GM18526 (cell line): ENCODE results near the gene NRXN3.

ENCODE experiments used
- POLR2A ChIP-seq: IDR thresholded peaks from 3 replicates; pipeline ENCODE4 v1.6.1; 2011; ENCODE audit not compliant: insufficient read length; ENCODE audit errors: extremely low read depth

Gene NRXN3

DNA sequence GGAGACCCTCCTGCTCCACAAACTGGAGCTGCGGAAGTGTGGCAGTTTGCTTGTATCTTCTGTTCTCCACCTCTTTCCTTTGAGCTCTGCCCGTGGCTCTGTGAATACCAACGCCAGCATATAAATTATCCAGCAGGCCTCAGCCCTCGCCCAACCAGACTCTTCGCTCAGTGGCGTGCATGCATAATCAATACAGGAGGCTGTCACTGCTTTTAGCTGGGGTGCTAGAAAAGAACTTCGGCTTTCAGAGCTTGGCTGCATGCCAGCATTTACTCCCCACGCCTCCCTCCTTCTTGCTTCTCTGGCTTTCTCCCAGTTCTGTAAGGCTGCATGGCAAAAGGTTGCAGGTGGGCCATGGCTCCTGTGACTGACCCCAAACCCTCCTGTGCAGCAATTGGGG lies 26.9 kb downstream of the NRXN3 start:
- no peak for TF ChIP-seq POLR2A

DNA sequence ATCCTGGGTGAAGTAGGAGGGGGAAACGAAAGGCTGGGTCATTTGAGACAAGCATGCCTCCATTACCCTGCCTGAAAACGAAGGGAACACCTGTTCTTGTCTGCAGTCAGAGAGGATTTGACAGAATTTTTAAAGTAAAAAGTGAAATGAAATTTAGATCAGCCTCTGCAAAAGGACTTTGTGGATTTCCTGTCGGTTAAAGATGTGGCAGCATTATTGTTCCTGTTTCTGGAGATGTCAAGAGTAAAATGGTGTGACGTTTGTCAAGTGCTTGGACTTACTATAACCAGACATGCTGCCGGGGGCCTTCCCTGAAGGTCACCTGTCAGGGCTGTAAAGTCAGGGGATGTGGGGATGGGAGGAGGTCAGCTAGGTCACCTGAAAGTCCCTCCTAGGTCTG lies 32.0 kb downstream of the NRXN3 start:
- TF ChIP-seq POLR2A: no peak

DNA sequence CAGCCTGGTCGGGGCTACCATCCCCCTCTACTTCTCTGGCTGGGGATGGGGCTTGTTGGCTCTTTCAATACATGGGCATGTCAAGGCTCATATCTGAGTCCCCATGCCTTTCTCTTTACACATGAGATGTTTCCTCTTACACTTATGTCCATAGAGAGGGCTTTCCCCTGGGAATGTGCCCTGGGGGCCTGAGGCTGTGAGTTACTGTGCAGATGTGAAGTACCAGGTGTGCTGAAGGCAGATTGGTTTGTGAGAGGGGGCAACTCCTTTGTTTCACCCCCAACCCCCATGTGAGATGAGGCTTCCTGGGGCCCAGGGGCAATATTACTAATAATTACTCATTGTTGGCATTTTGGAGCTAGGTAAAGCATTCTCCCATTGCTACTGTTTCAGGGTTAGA lies 32.8 kb downstream of the NRXN3 start:
- TF ChIP-seq POLR2A: no peak

DNA sequence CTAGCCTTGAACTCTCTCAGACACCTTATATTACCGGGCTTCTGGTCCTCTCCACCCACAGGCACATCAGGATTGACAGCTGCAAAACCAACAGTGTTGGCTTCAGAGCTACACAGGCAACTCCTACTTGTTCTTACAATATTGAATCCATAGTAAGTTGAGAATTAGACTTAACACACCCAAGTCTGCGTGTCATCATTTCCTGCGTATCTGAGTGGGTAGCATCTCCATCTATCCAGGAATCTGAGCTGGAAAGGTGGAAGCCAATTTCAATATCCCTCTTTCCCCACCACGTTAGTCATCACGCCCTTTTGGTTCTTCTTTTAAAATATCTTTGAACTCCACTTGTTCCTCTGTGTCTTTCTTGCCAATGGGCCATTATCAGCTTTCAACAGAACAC lies 37.2 kb downstream of the NRXN3 start:
- TF ChIP-seq POLR2A: no peak

DNA sequence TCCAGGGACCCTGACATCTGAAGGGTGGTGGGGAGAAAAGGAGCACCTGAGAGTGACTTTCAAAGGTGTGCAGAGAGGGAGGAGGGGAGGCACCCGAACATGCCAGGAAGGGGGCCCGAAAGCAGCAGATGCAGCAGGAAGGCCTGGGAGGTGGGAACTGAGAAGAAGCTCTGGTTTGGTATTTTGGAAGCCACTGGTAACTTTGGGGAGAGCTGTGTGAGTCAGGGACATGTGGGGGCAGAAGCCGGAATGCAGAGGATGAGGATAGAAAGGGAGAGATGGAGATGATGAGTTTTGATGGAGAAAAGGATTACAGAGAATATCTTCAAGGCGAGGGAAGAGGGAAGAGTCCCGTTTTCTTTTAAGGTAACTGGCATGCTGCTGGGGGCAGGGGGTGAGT lies 50.1 kb downstream of the NRXN3 start:
- TF ChIP-seq POLR2A: no peak

DNA sequence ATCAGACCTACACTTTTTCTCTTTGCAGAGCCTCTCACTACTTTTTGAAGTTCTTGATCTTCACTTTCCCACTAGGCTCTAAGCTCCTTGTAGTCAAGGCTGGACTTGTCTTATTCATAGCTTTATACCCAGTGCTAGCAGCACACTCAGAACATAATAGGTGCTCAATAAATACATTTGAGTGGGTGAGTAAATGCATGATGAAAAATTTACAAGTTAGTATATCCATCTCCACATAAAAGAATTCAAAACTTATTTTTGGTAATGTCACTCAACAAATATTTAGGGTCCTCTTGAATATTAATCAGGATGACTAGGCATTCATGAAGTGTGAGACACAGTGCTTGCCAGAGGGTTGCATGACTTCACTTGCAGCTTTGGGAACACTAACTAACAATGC lies 52.6 kb downstream of the NRXN3 start:
- TF ChIP-seq POLR2A: no peak

DNA sequence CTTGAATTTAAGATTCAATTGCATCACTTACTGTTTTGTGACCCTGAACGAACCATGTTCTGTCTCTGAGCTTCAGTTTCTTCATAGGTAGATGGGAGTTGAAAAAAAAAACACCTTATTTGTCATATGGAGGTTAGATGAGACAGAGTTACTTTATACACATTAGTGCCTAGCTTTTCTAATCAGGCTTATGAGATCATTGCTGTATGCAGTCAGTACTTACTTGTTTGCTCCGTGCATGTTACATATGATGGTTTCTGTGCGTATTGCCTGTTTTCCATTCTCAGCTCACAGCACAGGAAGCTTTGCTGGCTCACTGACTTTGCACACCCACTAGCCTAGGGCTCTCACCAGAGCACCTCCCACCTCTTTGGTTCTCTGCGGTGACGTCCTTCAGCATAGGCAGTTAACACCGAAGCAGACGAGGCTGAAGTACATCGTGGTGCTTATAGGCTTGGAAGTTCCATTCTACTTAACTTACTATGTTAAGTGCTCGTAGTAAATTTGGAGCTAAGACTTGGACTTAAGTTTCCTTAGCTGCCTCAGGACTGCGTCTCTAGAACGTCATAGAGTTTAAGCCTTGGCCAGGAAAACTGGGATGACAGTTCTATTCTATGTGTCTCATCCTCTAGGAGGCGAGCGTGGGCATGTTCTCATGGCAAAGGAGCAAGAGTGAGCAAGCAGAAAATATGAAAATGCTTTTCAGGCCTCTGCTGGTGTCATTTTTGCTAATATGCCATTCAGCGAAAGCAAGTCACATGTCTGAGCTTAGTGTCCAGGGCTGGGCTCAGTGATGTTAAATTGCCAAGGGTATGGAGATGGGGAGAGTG lies 57.3 kb downstream of the NRXN3 start:
- no peak for TF ChIP-seq POLR2A

DNA sequence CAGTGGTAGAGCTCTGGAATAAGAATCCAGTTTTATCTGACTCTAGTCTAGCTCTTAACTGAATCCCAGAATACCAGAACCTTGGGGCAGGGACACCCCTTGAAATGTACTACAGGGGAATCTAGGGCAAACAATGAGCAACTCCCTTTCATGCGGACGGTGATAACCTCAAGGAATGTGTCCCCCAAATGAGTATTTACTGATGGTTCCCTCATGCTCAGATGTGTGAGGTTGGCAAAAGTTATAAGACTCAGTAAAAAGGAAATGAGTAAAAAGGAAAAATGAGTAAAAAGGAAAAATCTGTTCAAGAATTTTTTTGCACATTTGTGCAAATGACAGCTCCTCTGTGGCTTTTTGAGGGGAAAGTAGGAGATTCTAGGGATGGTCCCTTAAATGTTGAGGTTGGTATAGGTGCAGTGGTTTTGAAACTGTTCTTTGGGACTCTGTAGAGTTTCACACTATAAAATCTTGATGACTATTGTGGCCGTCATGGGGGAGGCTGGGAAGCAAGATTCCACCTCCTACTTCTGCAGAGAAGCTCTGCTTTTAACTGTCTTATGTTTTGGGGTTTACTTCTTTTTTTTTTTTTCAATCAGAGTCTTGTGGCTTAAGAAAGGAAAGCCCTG lies 58.6 kb downstream of the NRXN3 start:
- no peak for TF ChIP-seq POLR2A

DNA sequence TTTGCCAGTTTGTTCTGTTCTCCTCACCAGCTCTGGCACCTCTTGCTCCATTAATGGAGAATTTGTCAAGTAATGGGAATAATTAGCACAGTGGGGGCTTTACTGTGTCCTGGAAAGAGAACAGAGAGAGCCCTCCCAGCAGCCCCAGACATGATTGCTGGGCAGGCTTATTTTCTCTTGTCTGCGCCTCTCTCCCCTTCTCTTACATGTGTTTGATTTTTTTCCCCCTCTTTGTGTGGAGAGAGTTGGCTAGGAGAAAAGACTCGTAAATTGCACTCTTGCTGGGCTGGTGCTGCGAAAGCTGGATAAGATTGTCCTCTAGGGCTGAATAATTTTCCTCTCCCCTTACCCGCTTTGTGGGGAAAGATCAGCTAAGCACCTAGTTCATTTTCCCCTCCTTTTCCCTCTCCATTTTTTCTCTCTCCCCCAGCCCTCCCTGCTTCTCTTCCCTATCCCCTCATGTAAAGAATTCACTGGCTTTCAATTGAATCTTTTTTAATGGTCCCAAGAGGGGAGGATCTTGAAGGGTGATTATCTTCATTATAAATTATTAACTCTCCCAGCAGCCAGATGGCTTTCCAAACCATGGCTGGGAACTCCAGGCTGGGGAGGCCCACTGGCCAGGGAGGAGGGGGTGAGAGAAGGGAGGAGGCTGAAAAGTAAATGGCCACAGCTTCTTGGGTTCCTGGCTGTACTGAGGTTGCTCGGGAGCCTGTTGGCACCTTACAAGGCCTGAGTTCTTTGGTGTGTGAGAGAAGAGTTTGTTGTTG lies 62.2 kb downstream of the NRXN3 start:
- TF ChIP-seq POLR2A: no peak

DNA sequence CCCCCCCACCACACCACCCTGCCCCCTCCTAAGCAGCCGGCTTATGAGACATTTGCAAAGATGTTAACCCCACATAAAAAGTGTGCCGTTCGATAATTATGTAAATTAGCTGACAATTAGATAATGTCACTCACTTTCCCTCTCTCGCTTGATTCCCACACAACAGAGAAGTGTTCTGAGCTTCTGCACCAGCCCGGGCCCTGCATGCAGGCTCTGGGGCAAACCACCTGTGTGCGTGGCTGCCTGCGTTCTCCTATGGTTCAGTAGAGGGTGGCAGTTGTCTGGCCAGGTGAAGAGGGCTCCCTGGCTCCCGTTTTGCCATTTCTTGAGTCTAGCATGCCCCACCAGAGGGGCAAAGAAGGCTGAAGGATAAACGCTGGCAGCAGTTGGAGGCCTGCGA lies 68.0 kb downstream of the NRXN3 start:
- TF ChIP-seq POLR2A: no peak

DNA sequence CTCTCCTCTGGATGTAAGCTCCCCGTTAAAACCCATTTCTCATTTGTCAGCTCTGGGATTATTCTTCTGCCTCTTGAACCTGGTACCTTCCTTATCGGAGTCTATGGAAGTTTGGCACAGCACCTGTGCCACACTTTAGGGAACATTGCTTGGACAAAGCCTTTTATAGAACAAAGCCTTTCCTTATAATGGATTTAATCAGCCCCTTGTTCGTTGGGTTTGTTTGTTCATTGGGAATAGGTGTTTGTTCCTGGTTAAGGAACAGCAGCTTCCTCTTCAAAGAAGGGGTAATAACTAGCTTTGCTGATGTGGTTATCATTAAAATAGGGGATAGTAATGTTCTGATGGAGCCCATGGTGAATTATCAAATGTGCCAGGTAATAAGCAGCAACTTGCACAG lies 70.4 kb downstream of the NRXN3 start:
- no peak for TF ChIP-seq POLR2A

DNA sequence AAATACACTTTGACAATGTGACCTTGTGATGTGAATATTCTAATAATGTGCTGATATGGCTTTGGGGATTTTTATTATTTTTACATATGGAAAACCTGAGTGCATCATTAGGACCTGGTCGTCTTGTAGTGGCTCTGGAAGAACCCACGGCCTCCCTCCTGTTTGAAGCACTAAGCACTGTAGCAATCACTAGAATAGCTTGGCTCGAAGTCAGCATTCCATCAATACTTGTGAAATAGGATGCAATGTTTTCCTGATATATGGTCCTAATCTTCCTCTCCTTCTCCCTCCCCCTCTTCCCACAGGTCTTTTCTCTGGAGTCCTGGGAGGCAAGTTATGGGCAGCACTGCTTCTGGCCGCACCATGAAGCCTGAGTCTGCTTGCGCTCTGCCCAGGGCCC lies 71.9 kb downstream of the NRXN3 start:
- no peak for TF ChIP-seq POLR2A

DNA sequence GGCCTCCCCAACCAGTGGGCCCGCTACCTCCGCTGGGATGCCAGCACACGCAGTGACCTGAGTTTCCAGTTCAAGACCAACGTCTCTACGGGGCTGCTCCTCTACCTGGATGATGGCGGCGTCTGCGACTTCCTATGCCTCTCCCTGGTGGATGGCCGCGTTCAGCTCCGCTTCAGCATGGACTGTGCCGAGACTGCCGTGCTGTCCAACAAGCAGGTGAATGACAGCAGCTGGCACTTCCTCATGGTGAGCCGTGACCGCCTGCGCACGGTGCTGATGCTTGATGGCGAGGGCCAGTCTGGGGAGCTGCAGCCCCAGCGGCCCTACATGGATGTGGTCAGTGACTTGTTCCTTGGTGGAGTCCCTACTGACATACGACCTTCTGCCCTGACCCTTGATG lies 73.0 kb downstream of the NRXN3 start:
- TF ChIP-seq POLR2A: no peak

DNA sequence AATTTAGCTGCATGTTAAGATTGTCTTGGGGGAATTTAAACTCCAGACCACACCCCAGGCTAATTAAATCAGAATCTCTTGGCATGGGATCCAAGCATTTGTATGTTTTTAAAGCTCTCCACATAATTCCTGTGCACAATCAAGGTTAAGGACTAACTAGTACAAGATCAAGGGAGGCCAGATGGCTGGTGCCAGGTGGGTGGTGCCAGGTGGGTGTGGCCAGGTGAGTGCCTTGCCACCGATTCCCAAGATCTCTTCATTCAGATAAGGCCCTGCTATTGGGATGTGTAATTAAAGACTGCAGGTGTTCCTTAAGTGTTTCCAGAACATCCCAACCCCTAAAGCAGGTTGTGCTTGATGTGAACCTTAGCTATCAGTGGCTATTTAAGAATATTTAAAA lies 75.1 kb downstream of the NRXN3 start:
- no peak for TF ChIP-seq POLR2A

DNA sequence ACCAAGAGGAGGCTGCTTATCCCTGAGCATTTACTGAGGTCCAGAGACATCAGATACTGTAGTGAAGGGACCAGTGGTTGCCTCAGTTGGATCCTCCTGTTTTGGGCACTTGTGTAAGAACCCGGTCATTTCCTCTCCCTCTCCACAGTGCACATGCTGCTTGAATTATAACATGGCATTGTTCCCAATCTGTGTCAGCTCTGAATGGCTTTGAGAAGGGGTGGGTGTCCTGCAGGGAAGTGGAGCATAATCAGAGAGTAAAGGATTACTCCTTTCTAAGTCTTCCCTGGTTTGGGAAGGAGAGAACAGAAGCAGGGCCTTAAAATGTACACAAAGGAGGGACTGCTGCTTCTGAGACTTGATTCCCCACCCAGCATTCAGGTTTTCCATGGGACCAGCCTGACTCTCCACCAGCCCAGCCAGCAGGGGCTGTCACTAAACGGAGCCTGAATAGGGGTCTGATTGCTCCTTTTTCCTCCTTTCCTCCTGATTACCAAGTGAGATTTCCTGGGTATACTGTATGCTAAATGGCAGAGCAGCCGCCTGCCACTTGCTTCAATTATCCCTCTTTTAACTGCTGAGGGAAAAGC lies 78.4 kb downstream of the NRXN3 start:
- TF ChIP-seq POLR2A: no peak

DNA sequence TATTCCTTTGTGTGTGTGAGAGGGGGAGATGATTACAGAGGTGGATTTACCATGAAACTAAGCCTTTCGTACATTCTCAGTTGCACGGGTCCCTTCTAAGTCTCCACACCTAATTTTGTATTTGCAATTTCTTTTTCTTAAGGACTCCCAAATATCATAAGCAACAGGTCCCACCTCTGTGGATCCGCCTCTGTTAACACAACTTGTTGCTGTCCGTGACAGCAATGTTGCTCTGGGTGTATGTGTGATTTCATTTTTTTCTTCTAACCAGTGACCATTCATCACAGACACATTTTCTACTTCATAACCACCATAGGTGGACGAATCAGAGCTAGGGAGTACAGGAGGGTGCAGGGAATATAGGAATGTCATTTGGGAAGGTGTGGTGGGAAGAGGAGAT lies 81.1 kb downstream of the NRXN3 start:
- TF ChIP-seq POLR2A: no peak
